Loucy (cell line): Measurements from ENCODE around the gene JPH2.
"Not testable (repeated sequence)": the region's sequence is repeated elsewhere in the genome, so short reads cannot be mapped to it uniquely, and the experiment has no call there.

ENCODE experiments used
- H2AFZ ChIP-seq: fragments of 200-600 bp; sonication (generic); 2 replicates; pipeline ENCODE4 v1.6.0; 2016; ENCODE audit warnings: antibody characterized with exemption, mild to moderate bottlenecking, low read length, moderate library complexity
- H3F3A ChIP-seq: fragments of 200-600 bp; 2 replicates; pipeline ENCODE4 v1.6.0; 2016; ENCODE audit warnings: antibody characterized with exemption, low read depth, mild to moderate bottlenecking
- H3K27me3 ChIP-seq: fragments of 200-600 bp; sonication (generic); 2 replicates; pipeline ENCODE4 v1.6.1; 2014; ENCODE audit warnings: low read length, mild to moderate bottlenecking; ENCODE audit not compliant: insufficient read depth, poor library complexity, severe bottlenecking
- H3K36me3 ChIP-seq: fragments of 200-600 bp; sonication (generic); 2 replicates; pipeline ENCODE4 v1.6.1; 2016; ENCODE audit warnings: low read length; ENCODE audit not compliant: insufficient read depth
- H3K4me1 ChIP-seq: fragments of 200-600 bp; sonication (generic); 2 replicates; pipeline ENCODE4 v1.5.1; 2014; ENCODE audit warnings: low read length, mild to moderate bottlenecking; ENCODE audit not compliant: insufficient read depth, poor library complexity, severe bottlenecking
- H3K4me2 ChIP-seq: fragments of 200-600 bp; sonication (generic); 2 replicates; pipeline ENCODE4 v1.6.0; 2014; ENCODE audit warnings: antibody characterized with exemption, low read length, low read depth, mild to moderate bottlenecking; ENCODE audit not compliant: poor library complexity, severe bottlenecking
- H3K4me3 ChIP-seq: fragments of 200-600 bp; sonication (generic); 2 replicates; pipeline ENCODE4 v1.5.1; 2014; ENCODE audit warnings: low read length, mild to moderate bottlenecking, mixed read lengths; ENCODE audit not compliant: poor library complexity, severe bottlenecking
- H3K79me2 ChIP-seq: fragments of 200-600 bp; sonication (generic); 2 replicates; pipeline ENCODE4 v1.6.1; 2014; ENCODE audit warnings: low read length; ENCODE audit not compliant: insufficient read depth
- H3K9ac ChIP-seq: fragments of 200-600 bp; sonication (generic); 2 replicates; pipeline ENCODE4 v1.6.0; 2014; ENCODE audit warnings: mild to moderate bottlenecking, low read depth, low read length, moderate library complexity; ENCODE audit not compliant: poor library complexity, severe bottlenecking
- H3K9me2 ChIP-seq: fragments of 200-600 bp; sonication (generic); replicated peaks from 2 replicates; pipeline ENCODE4 v1.6.1; 2016; ENCODE audit warnings: low read depth, low read length, mixed read lengths
- H3K9me3 ChIP-seq: fragments of 200-600 bp; sonication (generic); 2 replicates; pipeline ENCODE4 v1.6.1; 2014; ENCODE audit warnings: mild to moderate bottlenecking, antibody characterized with exemption, low read length, low read depth; ENCODE audit not compliant: insufficient read depth
- H4K20me1 ChIP-seq: fragments of 200-600 bp; sonication (generic); 2 replicates; pipeline ENCODE4 v1.6.0; 2014; ENCODE audit warnings: antibody characterized with exemption, low read length, mild to moderate bottlenecking; ENCODE audit not compliant: insufficient read depth, poor library complexity, severe bottlenecking
- EZH2phosphoT487 ChIP-seq: fragments of 200-600 bp; IDR thresholded peaks from 2 replicates; pipeline ENCODE4 v1.6.1; 2018; ENCODE audit warnings: antibody characterized with exemption, mild to moderate bottlenecking, moderate library complexity, borderline replicate concordance
- TF ChIP-seq, protein P1 (sequence below): fragments of 200-600 bp; sonication (generic); conservative IDR thresholded peaks from 2 replicates; pipeline ENCODE4 v1.5.1; 2014; ENCODE audit warnings: mild to moderate bottlenecking, antibody characterized with exemption, low read length

JPH2 gene

DNA sequence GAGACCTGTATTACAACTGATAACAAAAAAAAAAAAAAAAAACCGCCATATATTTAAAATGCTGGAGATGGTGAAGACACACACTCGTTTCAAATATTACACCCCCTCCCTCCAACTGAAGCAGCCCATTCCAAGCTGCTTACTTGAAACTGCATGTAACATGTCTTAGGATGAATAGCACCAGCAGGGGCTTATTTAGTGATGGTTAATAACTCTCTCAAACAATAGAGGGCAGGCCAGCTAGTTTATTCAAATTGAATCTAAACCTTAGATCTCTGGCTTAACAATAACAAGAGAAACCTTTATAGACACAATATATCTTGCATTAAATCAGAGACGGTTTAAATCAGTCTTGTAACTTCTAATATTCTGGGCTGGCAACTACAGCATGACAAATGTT is 9.3 kb upstream of the JPH2 start:
- Histone ChIP-seq H3K36me3 (peaks cover 49% of the 10 kb centered on the region), H4K20me1 (no peaks in the 10 kb centered on the region), H3K9me3 (no peaks in the 10 kb centered on the region)

GRCh38 chr20:44195605-44196004 is 8.6 kb upstream of the JPH2 start:
- H3K9me3 ChIP-seq, result no peaks in the 10 kb centered on the region
- peaks cover 3% of the 10 kb centered on the region for H3K4me1 ChIP-seq
- H3K27me3 ChIP-seq, result no peaks in the 10 kb centered on the region
- peaks cover 42% of the 10 kb centered on the region for H3K36me3 ChIP-seq
- H3K9ac ChIP-seq, result no peak overlapping the region
- no peak overlapping the region for H2AFZ ChIP-seq
- no peaks in the 10 kb centered on the region for H4K20me1 ChIP-seq
- H3K4me2 ChIP-seq, result no peak overlapping the region
- no peak overlapping the region for H3K4me3 ChIP-seq
- no peaks in the 10 kb centered on the region for H3F3A ChIP-seq
- no peaks in the 10 kb centered on the region for H3K79me2 ChIP-seq
- TF ChIP-seq, protein P1, sequence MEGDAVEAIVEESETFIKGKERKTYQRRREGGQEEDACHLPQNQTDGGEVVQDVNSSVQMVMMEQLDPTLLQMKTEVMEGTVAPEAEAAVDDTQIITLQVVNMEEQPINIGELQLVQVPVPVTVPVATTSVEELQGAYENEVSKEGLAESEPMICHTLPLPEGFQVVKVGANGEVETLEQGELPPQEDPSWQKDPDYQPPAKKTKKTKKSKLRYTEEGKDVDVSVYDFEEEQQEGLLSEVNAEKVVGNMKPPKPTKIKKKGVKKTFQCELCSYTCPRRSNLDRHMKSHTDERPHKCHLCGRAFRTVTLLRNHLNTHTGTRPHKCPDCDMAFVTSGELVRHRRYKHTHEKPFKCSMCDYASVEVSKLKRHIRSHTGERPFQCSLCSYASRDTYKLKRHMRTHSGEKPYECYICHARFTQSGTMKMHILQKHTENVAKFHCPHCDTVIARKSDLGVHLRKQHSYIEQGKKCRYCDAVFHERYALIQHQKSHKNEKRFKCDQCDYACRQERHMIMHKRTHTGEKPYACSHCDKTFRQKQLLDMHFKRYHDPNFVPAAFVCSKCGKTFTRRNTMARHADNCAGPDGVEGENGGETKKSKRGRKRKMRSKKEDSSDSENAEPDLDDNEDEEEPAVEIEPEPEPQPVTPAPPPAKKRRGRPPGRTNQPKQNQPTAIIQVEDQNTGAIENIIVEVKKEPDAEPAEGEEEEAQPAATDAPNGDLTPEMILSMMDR, result no peak
- TF ChIP-seq EZH2phosphoT487, result no peak
- no peaks in the 10 kb centered on the region for H3K9me2 ChIP-seq

More for the DNA sequence above, 9.3 kb upstream of the JPH2 start:
- Histone ChIP-seq H3K4me3 (no peak overlapping the region), H3K9me2 (no peaks in the 10 kb centered on the region), H3K9ac (no peak overlapping the region), H3K4me2 (no peak overlapping the region), H3K27me3 (no peaks in the 10 kb centered on the region), H3K79me2 (no peaks in the 10 kb centered on the region; the same call in 1 of the 2 replicates), H3K4me1 (peaks cover 3% of the 10 kb centered on the region), H2AFZ (no peak overlapping the region), H3F3A (no peaks in the 10 kb centered on the region)
- TF ChIP-seq, protein P1, result peak; percentile 23
- no peak for TF ChIP-seq EZH2phosphoT487

- Histone ChIP-seq H2AFZ (no peak overlapping the region), H3F3A (no peaks in the 10 kb centered on the region), H3K79me2 (no peaks in the 10 kb centered on the region), H3K4me2 (no peak overlapping the region), H3K9me2 (no peaks in the 10 kb centered on the region), H3K4me3 (no peak overlapping the region), H3K27me3 (no peaks in the 10 kb centered on the region), H4K20me1 (no peaks in the 10 kb centered on the region), H3K9me3 (no peaks in the 10 kb centered on the region), H3K4me1 (peaks cover 3% of the 10 kb centered on the region), H3K9ac (no peak overlapping the region), H3K36me3 (peaks cover 24% of the 10 kb centered on the region; the same call in 1 of the 2 replicates)
- TF ChIP-seq EZH2phosphoT487, result no peak
- TF ChIP-seq, protein P1, result no peak
These were observed 6.8 kb upstream of the JPH2 start for GRCh38 chr20:44193801-44194200.

DNA sequence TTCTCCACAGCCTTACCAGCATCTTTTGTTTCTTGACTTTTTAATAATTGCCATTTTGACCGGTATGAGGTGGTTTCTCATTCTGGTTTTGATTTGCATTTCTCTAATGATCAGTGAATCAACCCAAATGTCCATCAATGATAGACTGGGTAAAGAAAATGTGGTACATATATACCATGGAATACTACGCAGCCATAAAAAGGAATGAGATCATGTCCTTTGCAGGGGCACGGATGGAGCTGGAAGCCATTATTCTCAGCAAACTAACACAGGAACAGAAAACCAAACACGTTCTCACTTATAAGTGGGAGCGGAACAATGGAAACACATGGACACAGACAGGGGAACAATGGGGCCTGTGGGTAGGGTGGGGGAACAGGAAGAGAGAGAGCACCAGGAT is 4.7 kb upstream of the JPH2 start:
- not testable (repeated sequence) for H4K20me1 ChIP-seq, H3F3A ChIP-seq, H3K9me2 ChIP-seq, H3K79me2 ChIP-seq, H3K27me3 ChIP-seq, H3K9me3 ChIP-seq, H3K4me2 ChIP-seq, H2AFZ ChIP-seq, H3K36me3 ChIP-seq, H3K9ac ChIP-seq, H3K4me3 ChIP-seq, H3K4me1 ChIP-seq
